Inflammatory macrophage treated with lipopolysaccharide for 1 hour (primary cell): ENCODE measurements around the gene MRPL23.

Experiments
- DNase-seq, 2 donors: peaks; one replicate each; pipeline ENCODE4 v3.0.0-alpha.2; 2020 to 2022

The MRPL23 gene

GRCh38 chr11:1998290-1998689 lies 51.2 kb downstream of the MRPL23 start:
- DNase-seq, result no peak

GRCh38 chr11:1998861-1999260 lies 51.7 kb downstream of the MRPL23 start:
- DNase-seq, result no peak

- no peak for DNase-seq
These were observed 55.1 kb downstream of the MRPL23 start for GRCh38 chr11:2002042-2002776.

- DNase-seq, result no peak
These were observed 55.7 kb downstream of the MRPL23 start for GRCh38 chr11:2002807-2003206.

GRCh38 chr11:2004466-2004865 lies 57.3 kb downstream of the MRPL23 start:
- DNase-seq, result no peak
